Daoy (cell line): Measurements from ENCODE around the gene ZNF808. TPM values are rescaled to one million over a fixed set of nuclear protein-coding genes. Genes with fewer than 3 reads are reported as not detected.
A peak's percentile ranks its signal among the peaks of the same experiment; 100 is the strongest.
"Not testable (repeated sequence)": the region's sequence is repeated elsewhere in the genome, so short reads cannot be mapped to it uniquely, and the experiment has no call there.

Experiments used
- DNase-seq: peaks from one replicate; pipeline ENCODE4 v3.0.0-alpha.2; 2015; ENCODE audit warnings: low read depth
- total RNA-seq: library from RNA; depleted of rRNA; stranded (reverse); fragments of >200 nt; shearing (Covaris generic); gene quantifications from 2 replicates; pipeline ENCODE4 v1.2.3, GENCODE V29; 2014; rRNA removed

The ZNF808 gene
- 8.6 and 10.6 TPM in 2 replicates for total RNA-seq

- DNase-seq, result peak; percentile 95
These were observed at the start of gene ZNF808 for GRCh38 chr19:52527134-52527955. ZNF808 (plus strand) TSS chr19:52527668; CDS start chr19:52543285, 15,617 bp downstream.

GRCh38 chr19:52484111-52484743, 43.2 kb upstream of the ZNF808 start:
- DNase-seq, result not testable (repeated sequence)

GRCh38 chr19:52485064-52485463, 42.4 kb upstream of the ZNF808 start:
- not testable (repeated sequence) for DNase-seq

GRCh38 chr19:52485561-52486240, 41.8 kb upstream of the ZNF808 start:
- not testable (repeated sequence) for DNase-seq

- DNase-seq, result no peak
These were observed 35.1 kb upstream of the ZNF808 start for GRCh38 chr19:52492201-52492993.

GRCh38 chr19:52492994-52493470, 34.4 kb upstream of the ZNF808 start:
- peak; percentile 6 for DNase-seq

GRCh38 chr19:52494518-52494917, 33.0 kb upstream of the ZNF808 start:
- peak; percentile 31 for DNase-seq

- DNase-seq, result no peak
These were observed 28.9 kb upstream of the ZNF808 start for GRCh38 chr19:52498571-52498970.

- DNase-seq, result not testable (repeated sequence)
These were observed 27.0 kb upstream of the ZNF808 start for GRCh38 chr19:52500474-52500873.

GRCh38 chr19:52500991-52501390, 26.5 kb upstream of the ZNF808 start:
- not testable (repeated sequence) for DNase-seq

- no peak for DNase-seq
These were observed 20.2 kb upstream of the ZNF808 start for GRCh38 chr19:52507266-52507665.

- no peak for DNase-seq
These were observed 11.3 kb upstream of the ZNF808 start for GRCh38 chr19:52516191-52516590.

GRCh38 chr19:52518646-52519045, 8.8 kb upstream of the ZNF808 start:
- no peak for DNase-seq

GRCh38 chr19:52519175-52519574, 8.3 kb upstream of the ZNF808 start:
- not testable (repeated sequence) for DNase-seq

GRCh38 chr19:52520013-52520412, 7.5 kb upstream of the ZNF808 start:
- no peak for DNase-seq

- no peak for DNase-seq
These were observed 4.9 kb upstream of the ZNF808 start for GRCh38 chr19:52522551-52522950.

- no peak for DNase-seq
These were observed 3.4 kb upstream of the ZNF808 start for GRCh38 chr19:52524086-52524485.

- peak; percentile 15 for DNase-seq
These were observed 486 bp downstream of the ZNF808 start for GRCh38 chr19:52527956-52528351.

GRCh38 chr19:52532480-52532879, 5.0 kb downstream of the ZNF808 start:
- DNase-seq, result no peak

GRCh38 chr19:52533901-52534300, 6.4 kb downstream of the ZNF808 start:
- no peak for DNase-seq

GRCh38 chr19:52535385-52535770, 7.9 kb downstream of the ZNF808 start:
- DNase-seq, result peak; percentile 11
